Neuronal stem cell (in vitro differentiated cells): ENCODE data around the gene CALCOCO1.

Experiments used
- DNase-seq: peaks from one replicate; pipeline ENCODE4 v3.0.0-alpha.2; 2013; ENCODE audit warnings: low spot score
- H2AFZ ChIP-seq: one replicate; pipeline ENCODE4 v1.6.1; 2013; ENCODE audit warnings: mild to moderate bottlenecking, low read length, inconsistent platforms
- H2AK5ac ChIP-seq: 2 replicates; pipeline ENCODE4 v1.6.1; 2013; ENCODE audit warnings: low read depth, mild to moderate bottlenecking, inconsistent platforms, low read length, moderate library complexity, mixed read lengths
- H2BK120ac ChIP-seq: 2 replicates; pipeline ENCODE4 v1.6.1; 2013; ENCODE audit warnings: low read depth, mild to moderate bottlenecking, inconsistent platforms, low read length, moderate library complexity, mixed read lengths
- H2BK12ac ChIP-seq: one replicate; pipeline ENCODE4 v1.6.1; 2013; ENCODE audit warnings: low read length, inconsistent platforms
- H2BK15ac ChIP-seq: 2 replicates; pipeline ENCODE4 v1.6.1; 2013; ENCODE audit warnings: mild to moderate bottlenecking, low read length, inconsistent platforms, mixed read lengths
- H2BK5ac ChIP-seq: one replicate; pipeline ENCODE4 v1.6.1; 2013; ENCODE audit warnings: inconsistent platforms, mild to moderate bottlenecking, low read length, moderate library complexity
- H3K14ac ChIP-seq: one replicate; pipeline ENCODE4 v1.6.1; 2013; ENCODE audit warnings: low read length, inconsistent platforms
- H3K18ac ChIP-seq: 2 replicates; pipeline ENCODE4 v1.6.1; 2013; ENCODE audit warnings: low read length, inconsistent platforms
- H3K23ac ChIP-seq: 2 replicates; pipeline ENCODE4 v1.6.1; 2013; ENCODE audit warnings: low read depth, mild to moderate bottlenecking, mixed read lengths, low read length, inconsistent platforms; ENCODE audit not compliant: poor library complexity
- H3K27ac ChIP-seq: replicated peaks from 3 replicates; pipeline ENCODE4 v1.5.1; 2013; ENCODE audit warnings: low read length, inconsistent platforms
- H3K27me3 ChIP-seq, 3 experiments: 2 replicates each; pipeline ENCODE4 v1.6.1; 2013; ENCODE audit warnings: low read length in 3 of 3, mild to moderate bottlenecking in 2 of 3, inconsistent platforms in 1 of 3, low read depth in 1 of 3, mixed read lengths in 1 of 3, moderate library complexity in 1 of 3; ENCODE audit not compliant: control insufficient read depth in 3 of 3, insufficient read depth in 3 of 3
- H3K36me3 ChIP-seq, 2 donors: replicated peaks in 1 of 2; 2 replicates each; pipeline ENCODE4 v1.6.1; 2013; ENCODE audit warnings: low read length in 2 of 2; ENCODE audit not compliant: control insufficient read depth in 2 of 2, insufficient read depth in 2 of 2
- H3K4ac ChIP-seq: 2 replicates; pipeline ENCODE4 v1.6.1; 2013; ENCODE audit warnings: inconsistent platforms, mild to moderate bottlenecking, low read length, moderate library complexity
- H3K4me1 ChIP-seq, 2 donors: 1 replicate in 1 of 2; 2 replicates in 1 of 2; pipeline ENCODE4 v1.6.1; 2013; ENCODE audit warnings: low read length in 2 of 2, low read depth in 1 of 2; ENCODE audit not compliant: control insufficient read depth in 2 of 2, insufficient read depth in 1 of 2
- H3K4me2 ChIP-seq: one replicate; pipeline ENCODE4 v1.6.1; 2013; ENCODE audit warnings: mild to moderate bottlenecking, low read length, inconsistent platforms; ENCODE audit not compliant: insufficient read depth, poor library complexity, severe bottlenecking
- H3K4me3 ChIP-seq, 2 donors: 2 replicates each; pipeline ENCODE4 v1.5.1; 2013; ENCODE audit warnings: low read length in 2 of 2, mild to moderate bottlenecking in 2 of 2, inconsistent platforms in 1 of 2, moderate library complexity in 1 of 2
- H3K79me1 ChIP-seq: one replicate; pipeline ENCODE4 v1.6.1; 2013; ENCODE audit warnings: low read depth, mild to moderate bottlenecking, inconsistent platforms, low read length, moderate library complexity
- H3K9ac ChIP-seq: one replicate; pipeline ENCODE4 v1.6.1; 2013; ENCODE audit warnings: mild to moderate bottlenecking, low read depth, low read length, inconsistent platforms; ENCODE audit not compliant: poor library complexity
- H3K9me3 ChIP-seq, 2 donors: replicated peaks in 1 of 2; 2 replicates each; pipeline versions ENCODE3 to v1.6.1; 2013; ENCODE audit warnings: low read length in 2 of 2, mild to moderate bottlenecking in 2 of 2, inconsistent platforms in 1 of 2, low read depth in 1 of 2, mixed read lengths in 1 of 2, moderate library complexity in 1 of 2; ENCODE audit not compliant: control insufficient read depth in 2 of 2, insufficient read depth in 1 of 2
- H4K8ac ChIP-seq: one replicate; pipeline ENCODE4 v1.6.1; 2013; ENCODE audit warnings: low read depth, mild to moderate bottlenecking, inconsistent platforms, low read length, moderate library complexity
- H4K91ac ChIP-seq: one replicate; pipeline ENCODE4 v1.6.1; 2013; ENCODE audit warnings: low read length, low read depth, mild to moderate bottlenecking, inconsistent platforms; ENCODE audit not compliant: poor library complexity
- WGBS, 2 donors: extraction: QIAGEN DNeasy Blood & Tissue Kit; methylation state at CpG; one replicate each; pipeline ENCODE4 v1.1.7; 2013; ENCODE audit warnings: missing lambda C conversion rate in 2 of 2, mixed read lengths in 1 of 2; ENCODE audit not compliant: insufficient read length in 2 of 2, insufficient replicate concordance in 1 of 2; ENCODE audit errors: extremely low coverage in 2 of 2; 5-methylcytosine and 5-hydroxymethylcytosine counted together

The CALCOCO1 gene

GRCh38 chr12:53670308-53670707 lies 56.9 kb downstream of the CALCOCO1 start:
- Histone ChIP-seq H3K18ac (no peak overlapping the region), H3K14ac (no peak overlapping the region), H3K4me1 (peaks cover 0 to 4% of the 10 kb centered on the region in 2 donors), H2BK120ac (no peak overlapping the region), H2BK5ac (no peak overlapping the region), H3K79me1 (peaks cover 7% of the 10 kb centered on the region), H2BK12ac (no peak overlapping the region), H4K8ac (no peak overlapping the region), H3K4me3 (no peak overlapping the region), H2AK5ac (no peak overlapping the region), H3K27ac (no peak overlapping the region), H3K36me3 (peaks cover 42 to 95% of the 10 kb centered on the region in 2 donors), H3K4me2 (no peak overlapping the region), H2BK15ac (no peak overlapping the region), H3K27me3 (no peaks in the 10 kb centered on the region), H3K9me3 (no peaks in the 10 kb centered on the region), H4K91ac (no peak overlapping the region), H3K4ac (no peak overlapping the region), H3K9ac (no peak overlapping the region), H3K23ac (no peak overlapping the region), H2AFZ (no peak overlapping the region)
- WGBS, 2 donors, result no CpG with 5 or more reads among the region's 7 CpGs
- DNase-seq, result no peak

- no peak overlapping the region for H3K4me2 ChIP-seq
- no peak overlapping the region for H3K18ac ChIP-seq
- H2BK120ac ChIP-seq, result no peak overlapping the region
- peaks cover 43 to 95% of the 10 kb centered on the region in 2 donors for H3K36me3 ChIP-seq
- H3K23ac ChIP-seq, result no peak overlapping the region
- no peaks in the 10 kb centered on the region for H3K27me3 ChIP-seq
- no CpG with 5 or more reads among the region's 2 CpGs for WGBS, 2 donors
- H2AK5ac ChIP-seq, result no peak overlapping the region
- H4K8ac ChIP-seq, result no peak overlapping the region
- H3K9me3 ChIP-seq, result no peaks in the 10 kb centered on the region
- no peak overlapping the region for H3K4me3 ChIP-seq
- H3K14ac ChIP-seq, result no peak overlapping the region
- no peak overlapping the region for H3K4ac ChIP-seq
- H3K4me1 ChIP-seq, result no peaks in the 10 kb centered on the region
- peaks cover 6% of the 10 kb centered on the region for H3K79me1 ChIP-seq
- H4K91ac ChIP-seq, result no peak overlapping the region
- no peak overlapping the region for H3K27ac ChIP-seq
- no peak overlapping the region for H2BK5ac ChIP-seq
- H2AFZ ChIP-seq, result no peak overlapping the region
- DNase-seq, result no peak
- no peak overlapping the region for H3K9ac ChIP-seq
- no peak overlapping the region for H2BK15ac ChIP-seq
- no peak overlapping the region for H2BK12ac ChIP-seq
Observed at GRCh38 chr12:53667080-53667479, 60.2 kb downstream of the CALCOCO1 start.

GRCh38 chr12:53664936-53665335 lies 62.3 kb downstream of the CALCOCO1 start:
- H3K27ac ChIP-seq, result no peak overlapping the region
- peaks cover 0 to 4% of the 10 kb centered on the region in 2 donors for H3K4me1 ChIP-seq
- H4K91ac ChIP-seq, result no peak overlapping the region
- no peaks in the 10 kb centered on the region for H3K9me3 ChIP-seq
- no peak overlapping the region for H2AFZ ChIP-seq
- no peak overlapping the region for H3K9ac ChIP-seq
- H3K4me3 ChIP-seq, result no peak overlapping the region
- H2BK5ac ChIP-seq, result no peak overlapping the region
- H2BK12ac ChIP-seq, result no peak overlapping the region
- no peak overlapping the region for H3K23ac ChIP-seq
- DNase-seq, result no peak
- no CpG with 5 or more reads among the region's 7 CpGs for WGBS, 2 donors
- no peak overlapping the region for H4K8ac ChIP-seq
- H3K79me1 ChIP-seq, result peaks cover 6% of the 10 kb centered on the region
- H3K36me3 ChIP-seq, result peaks cover 34 to 75% of the 10 kb centered on the region in 2 donors
- H3K27me3 ChIP-seq, result no peaks in the 10 kb centered on the region
- no peak overlapping the region for H2BK15ac ChIP-seq
- no peak overlapping the region for H3K4me2 ChIP-seq
- H3K4ac ChIP-seq, result no peak overlapping the region
- H3K14ac ChIP-seq, result no peak overlapping the region
- H3K18ac ChIP-seq, result no peak overlapping the region
- H2AK5ac ChIP-seq, result no peak overlapping the region
- no peak overlapping the region for H2BK120ac ChIP-seq

- Histone ChIP-seq H3K27ac (no peak overlapping the region), H3K4me3 (no peak overlapping the region), H3K4me1 (peaks cover 3 to 6% of the 10 kb centered on the region in 2 donors), H2BK120ac (no peak overlapping the region), H3K23ac (no peak overlapping the region), H2AFZ (no peak overlapping the region), H4K91ac (no peak overlapping the region), H2BK5ac (no peak overlapping the region), H2BK15ac (no peak overlapping the region), H3K4me2 (no peak overlapping the region), H3K9ac (no peak overlapping the region), H2AK5ac (no peak overlapping the region), H3K14ac (no peak overlapping the region), H3K27me3 (no peaks in the 10 kb centered on the region), H3K18ac (no peak overlapping the region), H4K8ac (no peak overlapping the region), H3K9me3 (no peaks in the 10 kb centered on the region), H3K79me1 (no peaks in the 10 kb centered on the region), H3K36me3 (peaks cover 27 to 68% of the 10 kb centered on the region in 2 donors), H2BK12ac (no peak overlapping the region), H3K4ac (no peak overlapping the region)
- no CpG with 5 or more reads among the region's 5 CpGs for WGBS, 2 donors
- no peak for DNase-seq
Observed at GRCh38 chr12:53664191-53664590, 63.1 kb downstream of the CALCOCO1 start.
